ENCODE measurements around the gene MYH6. TPM values are rescaled to one million over a fixed set of nuclear protein-coding genes. Genes with fewer than 3 reads are reported as not detected.

Gene MYH6
- polyA plus RNA-seq, 3 donors: 0.07 to 0.17 (median 0.16) TPM

Other genes starting within 250 kb of the MYH6 start
- gene SLC7A8, start 224.6 kb downstream of the MYH6 start, polyA plus RNA-seq (ENCODE audit: insufficient read length in 3 of 3): 100 to 1,000 TPM in 1 of 3 donors, 10 to 100 TPM in 2; 76.5 to 103 (median 88.8) TPM
- gene RNF212B, start 170.3 kb downstream of the MYH6 start, polyA plus RNA-seq (ENCODE audit: insufficient read length in 3 of 3): 1 to 10 TPM; 1.3 to 3.4 (median 2.3) TPM
- gene HOMEZ, start 122.1 kb downstream of the MYH6 start, polyA plus RNA-seq (ENCODE audit: insufficient read length in 3 of 3): 10 to 100 TPM; 28.5 to 32.3 (median 29.2) TPM
- 10 to 100 TPM; 20.5 to 37.2 (median 37.2) TPM for gene PPP1R3E, start 105.4 kb downstream of the MYH6 start, polyA plus RNA-seq (ENCODE audit: insufficient read length in 3 of 3)
- gene BCL2L2, start 101.4 kb downstream of the MYH6 start, polyA plus RNA-seq (ENCODE audit: insufficient read length in 3 of 3): 10 to 100 TPM; 38.2 to 54.4 (median 47.7) TPM
- gene PABPN1, start 86.8 kb downstream of the MYH6 start, polyA plus RNA-seq (ENCODE audit: insufficient read length in 3 of 3): 100 to 1,000 TPM; 269 to 322 (median 307) TPM
- gene SLC22A17, start 55.4 kb downstream of the MYH6 start, polyA plus RNA-seq (ENCODE audit: insufficient read length in 3 of 3): 10 to 100 TPM; 62.9 to 78.3 (median 69.0) TPM
- 10 to 100 TPM; 41.1 to 55.6 (median 45.5) TPM for gene EFS, start 43.1 kb downstream of the MYH6 start, polyA plus RNA-seq (ENCODE audit: insufficient read length in 3 of 3)
- not detected for gene IL25, start 35.5 kb downstream of the MYH6 start, polyA plus RNA-seq (ENCODE audit: insufficient read length in 3 of 3)
- 1 to 10 TPM; 2.3 to 3.1 (median 2.6) TPM for gene CMTM5, start 31.2 kb downstream of the MYH6 start, polyA plus RNA-seq (ENCODE audit: insufficient read length in 3 of 3)
- under 1 TPM; 0.40 to 0.62 (median 0.56) TPM for gene MYH7, start 27.4 kb upstream of the MYH6 start, polyA plus RNA-seq (ENCODE audit: insufficient read length in 3 of 3)
- gene NGDN, start 61.4 kb upstream of the MYH6 start, polyA plus RNA-seq (ENCODE audit: insufficient read length in 3 of 3): 10 to 100 TPM; 60.0 to 72.5 (median 68.9) TPM
- 10 to 100 TPM in 2 of 3 donors, 1 to 10 TPM in 1; 8.3 to 12.4 (median 11.0) TPM for gene ZFHX2, start 143.5 kb upstream of the MYH6 start, polyA plus RNA-seq (ENCODE audit: insufficient read length in 3 of 3)
- 10 to 100 TPM; 19.0 to 20.5 (median 19.7) TPM for gene THTPA, start 148.0 kb upstream of the MYH6 start, polyA plus RNA-seq (ENCODE audit: insufficient read length in 3 of 3)
- gene AP1G2, start 159.5 kb upstream of the MYH6 start, polyA plus RNA-seq (ENCODE audit: insufficient read length in 3 of 3): 100 to 1,000 TPM in 2 of 3 donors, 10 to 100 TPM in 1; 79.0 to 122 (median 113) TPM
- gene JPH4, start 170.5 kb upstream of the MYH6 start, polyA plus RNA-seq (ENCODE audit: insufficient read length in 3 of 3): 10 to 100 TPM in 2 of 3 donors, 1 to 10 TPM in 1; 9.1 to 13.5 (median 11.9) TPM
- 10 to 100 TPM; 50.5 to 67.2 (median 62.0) TPM for gene DHRS2, start 228.1 kb upstream of the MYH6 start, polyA plus RNA-seq (ENCODE audit: insufficient read length in 3 of 3)

Data from renal pelvis (tissue), 3 donors.